Endothelial cell of umbilical vein (primary cell): ENCODE measurements around the gene MOB2. TPM values are rescaled to one million over a fixed set of nuclear protein-coding genes. Genes with fewer than 3 reads are reported as not detected.

Experiments
- BruUV-seq: library from RNA; stranded (reverse); fragments of 400-500 nt; replicated peaks from 2 replicates; lab custom pipeline; 2021; lab: Mats Ljungman, UMichigan
- CTCF ChIA-PET: fragments of 300-600, 350-600 bp; sonication (Branson Sonifier 250); formaldehyde crosslinking; loops from one replicate; lab custom pipeline; 2021; ENCODE audit warnings: antibody characterized with exemption, inconsistent platforms; lab: Charles Lee
- POLR2A ChIA-PET: fragments of 300-600, 350-600 bp; sonication (Branson Sonifier 250); formaldehyde crosslinking; loops from one replicate; lab custom pipeline; 2021; ENCODE audit warnings: antibody characterized with exemption, inconsistent platforms; lab: Charles Lee
- DNase-seq: peaks from one replicate; pipeline ENCODE4 v3.0.0-alpha.2; 2011; ENCODE audit warnings: low read depth, low spot score
- FAIRE-seq: peaks from 2 replicates; lab custom pipeline; 2011; peaks lifted over from hg19 to GRCh38; lab: Jason Lieb, UNC
- H2AFZ ChIP-seq: 2 replicates; pipeline ENCODE4 v1.6.0; 2012; ENCODE audit warnings: low read depth, low read length, control low read depth, inconsistent platforms
- H3K27ac ChIP-seq: 2 replicates; pipeline ENCODE4 v1.5.1; 2011; ENCODE audit warnings: low read depth, mild to moderate bottlenecking, control low read depth, low read length, moderate library complexity; ENCODE audit not compliant: insufficient read depth
- H3K27me3 ChIP-seq, 2 experiments: 2 replicates each; pipeline versions ENCODE4 v1.6.0 to v1.6.1; 2011; ENCODE audit warnings: low read length in 2 of 2, mixed read lengths in 1 of 2; ENCODE audit not compliant: control insufficient read depth in 2 of 2, insufficient read depth in 2 of 2
- H3K36me3 ChIP-seq, 2 experiments: 2 replicates in 1 of 2; 3 replicates in 1 of 2; pipeline ENCODE4 v1.5.1; 2011; ENCODE audit warnings: low read length in 2 of 2, mild to moderate bottlenecking in 1 of 2, moderate library complexity in 1 of 2; ENCODE audit not compliant: control insufficient read depth in 2 of 2, insufficient read depth in 2 of 2; ENCODE audit errors: extremely low read depth in 1 of 2
- H3K4me1 ChIP-seq: 3 replicates; pipeline ENCODE4 v1.5.1; 2011; ENCODE audit warnings: mild to moderate bottlenecking, low read length; ENCODE audit not compliant: control insufficient read depth, insufficient read depth; ENCODE audit errors: extremely low read depth
- H3K4me2 ChIP-seq: 2 replicates; pipeline ENCODE4 v1.6.1; 2011; ENCODE audit warnings: low read length, control low read depth, mixed read lengths; ENCODE audit not compliant: insufficient read depth
- H3K4me3 ChIP-seq, 3 experiments: fragments of 200-600 bp in 1 of 3; sonication (generic), shearing (Covaris generic) in 1 of 3; replicated peaks in 1 of 3; 2 replicates each; pipeline ENCODE4 v1.5.1; 2011 to 2016; ENCODE audit warnings: control low read depth in 3 of 3, low read length in 3 of 3, mild to moderate bottlenecking in 2 of 3, inconsistent platforms in 1 of 3, low read depth in 1 of 3, moderate library complexity in 1 of 3; ENCODE audit not compliant: insufficient read depth in 1 of 3
- H3K79me2 ChIP-seq: 2 replicates; pipeline ENCODE4 v1.6.0; 2012; ENCODE audit warnings: low read length, inconsistent platforms; ENCODE audit not compliant: control insufficient read depth, insufficient read depth
- H3K9ac ChIP-seq: replicated peaks from 2 replicates; pipeline ENCODE3; 2011; ENCODE audit warnings: low read length, control low read depth; ENCODE audit not compliant: insufficient read depth; ENCODE audit errors: extremely low read depth
- H3K9me1 ChIP-seq: replicated peaks from 3 replicates; pipeline ENCODE4 v1.6.0; 2011; ENCODE audit warnings: mild to moderate bottlenecking, low read length; ENCODE audit not compliant: control insufficient read depth, insufficient read depth; ENCODE audit errors: extremely low read depth
- H3K9me3 ChIP-seq: replicated peaks from 2 replicates; pipeline ENCODE4 v1.5.1; 2012; ENCODE audit warnings: low read length, inconsistent platforms; ENCODE audit not compliant: control insufficient read depth, insufficient read depth
- H4K20me1 ChIP-seq: replicated peaks from 2 replicates; pipeline ENCODE3; 2011; ENCODE audit warnings: mild to moderate bottlenecking, low read length; ENCODE audit not compliant: control insufficient read depth, insufficient read depth; ENCODE audit errors: extremely low read depth
- EZH2 ChIP-seq: IDR thresholded peaks from 2 replicates; pipeline ENCODE4 v1.6.1; 2012; ENCODE audit warnings: borderline replicate concordance, low read depth, mild to moderate bottlenecking, moderate library complexity, low read length, inconsistent platforms; ENCODE audit not compliant: severe bottlenecking
- FOS ChIP-seq: IDR thresholded peaks from 2 replicates; pipeline ENCODE4 v1.6.1; 2011; ENCODE audit warnings: mild to moderate bottlenecking, low read length, moderate library complexity, borderline replicate concordance; ENCODE audit not compliant: insufficient read depth
- GATA2 ChIP-seq: IDR thresholded peaks from 2 replicates; pipeline ENCODE4 v1.7.0; 2011; ENCODE audit warnings: low read depth, mild to moderate bottlenecking, moderate library complexity, mixed read lengths, low read length; ENCODE audit not compliant: insufficient read length, insufficient read depth
- JUN ChIP-seq: IDR thresholded peaks from 2 replicates; pipeline ENCODE4 v1.6.1; 2011; ENCODE audit warnings: borderline replicate concordance, low read depth; ENCODE audit not compliant: insufficient read length, insufficient read depth
- MYC ChIP-seq: IDR thresholded peaks from one replicate; pipeline ENCODE4 v1.6.1; 2011; ENCODE audit warnings: mild to moderate bottlenecking, low read depth, low read length
- POLR2A ChIP-seq: IDR thresholded peaks from 2 replicates; pipeline ENCODE4 v1.6.1; 2012; ENCODE audit warnings: low read depth, mild to moderate bottlenecking, control low read depth, low read length
- POLR2AphosphoS5 ChIP-seq: IDR thresholded peaks from 2 replicates; pipeline ENCODE4 v1.6.1; 2012; ENCODE audit warnings: low read depth, mild to moderate bottlenecking, control low read depth, low read length, moderate library complexity; ENCODE audit not compliant: insufficient read depth
- dilution Hi-C: fragments of 300-500 bp; cut with MboI; formaldehyde crosslinking; loops from one replicate; pipeline ENCODE4 v1.15.0; 2019; ENCODE audit warnings: low sequenced_read_pairs; ENCODE audit not compliant: extremely low pct_ligation_motif_present
- intact Hi-C: fragments of 100-400 bp; cut with micrococcal nuclease; formaldehyde crosslinking; loops from one replicate; pipeline ENCODE4 v1.10.0; 2022
- polyA plus RNA-seq, 4 experiments: library from polyadenylated mRNA; depleted of rRNA in 3 of 4; stranded (reverse) in 3 of 4; unstranded in 1 of 4; fragments of >200 nt; gene quantifications; 2 replicates each; pipeline versions ENCODE4 v1.2.1 to v1.2.3, GENCODE V29; 2011 to 2012; ENCODE audit warnings: missing spikeins in 1 of 4
- total RNA-seq: library from RNA; stranded (reverse); gene quantifications from 2 replicates; pipeline ENCODE4 v1.2.3, GENCODE V29; 2021
- TF ChIP-seq, protein P1 (sequence below), 2 donors: IDR thresholded peaks; 1 replicate in 1 of 2; 2 replicates in 1 of 2; pipeline ENCODE4 v1.5.1; 2011; ENCODE audit warnings: low read length in 2 of 2, mild to moderate bottlenecking in 2 of 2, moderate library complexity in 2 of 2, control low read depth in 1 of 2, inconsistent platforms in 1 of 2, low read depth in 1 of 2; ENCODE audit not compliant: insufficient read depth in 1 of 2; ENCODE audit errors: extremely low read depth in 1 of 2
- TF ChIP-seq, protein P2 (sequence below): IDR thresholded peaks from 2 replicates; pipeline ENCODE4 v1.6.1; 2011; ENCODE audit not compliant: insufficient read depth, insufficient read length

The MOB2 gene
- total and polyA plus RNA-seq, 2 donors (not counting 3 experiments of a cell fraction or from before 2014, with no cell fraction given), result 38.2 to 50.6 TPM

DNA sequence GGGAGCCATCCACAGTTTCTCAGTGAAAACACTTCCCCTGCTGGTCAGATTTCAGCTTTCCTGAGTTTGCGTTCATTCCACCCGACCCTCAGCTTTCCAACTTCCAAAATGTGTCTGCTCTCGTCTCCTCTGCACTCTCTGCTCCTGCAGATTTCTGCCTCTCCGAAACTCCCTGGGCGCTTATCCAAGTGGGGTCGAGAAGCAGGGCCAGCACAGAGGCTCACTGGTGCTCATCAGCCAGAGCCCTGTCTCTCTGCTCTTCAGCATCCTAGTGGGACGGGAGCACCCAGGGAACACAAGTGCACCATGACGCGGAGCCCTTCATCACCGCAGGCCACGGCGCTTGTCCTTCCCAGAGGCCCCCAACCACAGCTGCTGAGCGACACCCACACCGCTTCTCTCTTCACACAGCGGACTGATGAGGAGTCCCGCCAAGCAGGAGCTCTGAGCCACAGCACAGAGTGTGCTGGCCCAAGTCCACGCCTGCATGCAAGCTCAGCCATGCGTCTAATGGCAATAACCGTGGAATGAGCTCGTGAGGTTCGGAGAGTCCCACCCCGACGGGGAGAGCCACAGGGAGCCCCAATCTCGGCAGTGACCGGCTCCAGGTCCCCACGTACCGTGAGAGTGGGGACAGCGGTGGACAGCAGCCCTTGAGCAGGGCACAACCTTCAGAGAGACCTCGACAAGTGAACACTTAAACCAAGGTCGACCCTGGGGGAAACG, 27.9 kb upstream of the MOB2 start:
- dilution Hi-C loops, result no loop called here
- no peaks in the 10 kb centered on the region for H3K9me1 ChIP-seq
- no peak for DNase-seq
- no peak overlapping the region for H3K9ac ChIP-seq
- BruUV-seq, result no TSS peak
- H3K4me2 ChIP-seq, result no peak overlapping the region
- H3K4me3 ChIP-seq, result no peak overlapping the region
- intact Hi-C loops, result loop anchor here (1.0 to 10.0 kb wide), 8 partner anchors 56 to 400 kb away; partner anchors contain the start of gene BRSK2
- TF ChIP-seq POLR2AphosphoS5 (no peak), JUN (no peak), POLR2A (no peak), EZH2 (no peak), GATA2 (no peak), MYC (no peak), FOS (no peak)
- TF ChIP-seq, protein P1, sequence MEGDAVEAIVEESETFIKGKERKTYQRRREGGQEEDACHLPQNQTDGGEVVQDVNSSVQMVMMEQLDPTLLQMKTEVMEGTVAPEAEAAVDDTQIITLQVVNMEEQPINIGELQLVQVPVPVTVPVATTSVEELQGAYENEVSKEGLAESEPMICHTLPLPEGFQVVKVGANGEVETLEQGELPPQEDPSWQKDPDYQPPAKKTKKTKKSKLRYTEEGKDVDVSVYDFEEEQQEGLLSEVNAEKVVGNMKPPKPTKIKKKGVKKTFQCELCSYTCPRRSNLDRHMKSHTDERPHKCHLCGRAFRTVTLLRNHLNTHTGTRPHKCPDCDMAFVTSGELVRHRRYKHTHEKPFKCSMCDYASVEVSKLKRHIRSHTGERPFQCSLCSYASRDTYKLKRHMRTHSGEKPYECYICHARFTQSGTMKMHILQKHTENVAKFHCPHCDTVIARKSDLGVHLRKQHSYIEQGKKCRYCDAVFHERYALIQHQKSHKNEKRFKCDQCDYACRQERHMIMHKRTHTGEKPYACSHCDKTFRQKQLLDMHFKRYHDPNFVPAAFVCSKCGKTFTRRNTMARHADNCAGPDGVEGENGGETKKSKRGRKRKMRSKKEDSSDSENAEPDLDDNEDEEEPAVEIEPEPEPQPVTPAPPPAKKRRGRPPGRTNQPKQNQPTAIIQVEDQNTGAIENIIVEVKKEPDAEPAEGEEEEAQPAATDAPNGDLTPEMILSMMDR (IDR thresholded peaks at IDR 0.05; ENCODE audit: extremely low read depth in 1 of 2, insufficient read depth in 1 of 2, low read depth in 1 of 2, low read length in 2 of 2), result no peak
- TF ChIP-seq, protein P2, sequence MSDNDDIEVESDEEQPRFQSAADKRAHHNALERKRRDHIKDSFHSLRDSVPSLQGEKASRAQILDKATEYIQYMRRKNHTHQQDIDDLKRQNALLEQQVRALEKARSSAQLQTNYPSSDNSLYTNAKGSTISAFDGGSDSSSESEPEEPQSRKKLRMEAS, result no peak
- peaks cover 3% of the 10 kb centered on the region for H4K20me1 ChIP-seq
- H3K36me3 ChIP-seq, result no peaks in the 10 kb centered on the region
- FAIRE-seq, result no peak
- no peak overlapping the region for H2AFZ ChIP-seq
- peaks cover 15% of the 10 kb centered on the region for H3K79me2 ChIP-seq
- H3K27me3 ChIP-seq, result no peaks in the 10 kb centered on the region
- H3K4me1 ChIP-seq, result no peaks in the 10 kb centered on the region
- CTCF ChIA-PET, result interaction anchor here (1.0 to 3.9 kb wide), 9 partner anchors 9 to 312 kb away, joined by 3 to 36 read pairs (median 4); partner anchors contain the start of gene TOLLIP
- H3K9me3 ChIP-seq, result no peaks in the 10 kb centered on the region
- no peak overlapping the region for H3K27ac ChIP-seq
- POLR2A ChIA-PET, result no interaction called here
